HEK293 (cell line): Measurements from ENCODE around the gene FOXP1.

Source experiments
- CTCF ChIA-PET: fragments of 350-600 bp; formaldehyde crosslinking; extraction: SDS; loops from one replicate; lab custom pipeline; 2021; ENCODE audit warnings: antibody characterized with exemption; lab: Yijun Ruan, JAX
- POLR2A ChIA-PET: fragments of 300-600 bp; formaldehyde crosslinking; extraction: SDS; loops from one replicate; lab custom pipeline; 2020; ENCODE audit warnings: antibody characterized with exemption, inconsistent platforms; lab: Yijun Ruan, JAX
- H3K27ac ChIP-seq: fragments of 200-500 bp; sonication (Bioruptor generic); 2 replicates; pipeline ENCODE4 v1.5.1; 2014; ENCODE audit warnings: low read depth, low read length, control low read depth, inconsistent platforms; ENCODE audit errors: extremely low read depth
- H3K36me3 ChIP-seq, 2 experiments: fragments of 200-500 bp in 1 of 2; sonication (Bioruptor generic) in 1 of 2; 1 replicate in 1 of 2; 2 replicates in 1 of 2; pipeline ENCODE4 v1.5.1; 2014 to 2017; ENCODE audit warnings: inconsistent platforms in 2 of 2, low read length in 2 of 2; ENCODE audit not compliant: control insufficient read depth in 2 of 2, insufficient read depth in 1 of 2
- H3K4me1 ChIP-seq: fragments of 200-500 bp; sonication (Bioruptor generic); 2 replicates; pipeline ENCODE4 v1.5.1; 2014; ENCODE audit warnings: mild to moderate bottlenecking, low read length, inconsistent platforms; ENCODE audit not compliant: control insufficient read depth, insufficient read depth
- H3K4me3 ChIP-seq: 2 replicates; pipeline ENCODE4 v1.5.1; 2011; ENCODE audit warnings: low read depth, mild to moderate bottlenecking, control low read depth, low read length, moderate library complexity
- H3K9me3 ChIP-seq: fragments of 200-500 bp; sonication (Bioruptor generic); 2 replicates; pipeline ENCODE4 v1.5.1; 2014; ENCODE audit warnings: low read depth, low read length, inconsistent platforms; ENCODE audit not compliant: control insufficient read depth, insufficient read depth
- GLI2 ChIP-seq: fragments of 450-650 bp; formaldehyde crosslinking; IDR thresholded peaks from 2 replicates; pipeline ENCODE4; 2017; ENCODE audit warnings: missing biosample characterization, missing genetic modification characterization, low read depth, borderline replicate concordance
- KLF8 ChIP-seq: fragments of 450-650 bp; formaldehyde crosslinking; IDR thresholded peaks from 2 replicates; pipeline ENCODE4 v1.5.1; 2016; ENCODE audit warnings: missing biosample characterization, missing genetic modification characterization
- PRDM2 ChIP-seq: fragments of 450-650 bp; formaldehyde crosslinking; IDR thresholded peaks from 2 replicates; pipeline ENCODE4 v1.5.1; 2016; ENCODE audit warnings: missing biosample characterization, missing genetic modification characterization, borderline replicate concordance
- PRDM4 ChIP-seq: fragments of 450-650 bp; formaldehyde crosslinking; IDR thresholded peaks from 2 replicates; pipeline ENCODE4 v1.5.1; 2017; ENCODE audit warnings: missing biosample characterization, missing genetic modification characterization
- ZNF223 ChIP-seq: fragments of 450-650 bp; formaldehyde crosslinking; IDR thresholded peaks from 2 replicates; pipeline ENCODE4 v1.5.1; 2016; ENCODE audit warnings: missing biosample characterization, missing genetic modification characterization
- ZNF23 ChIP-seq: fragments of 450-650 bp; formaldehyde crosslinking; IDR thresholded peaks from 2 replicates; pipeline ENCODE4 v1.5.1; 2016; ENCODE audit warnings: missing biosample characterization, missing genetic modification characterization, borderline replicate concordance
- ZNF266 ChIP-seq: fragments of 450-650 bp; formaldehyde crosslinking; IDR thresholded peaks from 2 replicates; pipeline ENCODE4 v1.5.1; 2016; ENCODE audit warnings: missing biosample characterization, missing genetic modification characterization, low read depth
- ZNF311 ChIP-seq: fragments of 450-650 bp; formaldehyde crosslinking; IDR thresholded peaks from 2 replicates; pipeline ENCODE4 v1.5.1; 2017; ENCODE audit warnings: missing biosample characterization, missing genetic modification characterization, borderline replicate concordance
- ZNF426 ChIP-seq: fragments of 450-650 bp; formaldehyde crosslinking; IDR thresholded peaks from 2 replicates; pipeline ENCODE4 v1.5.1; 2017; ENCODE audit warnings: missing biosample characterization, missing genetic modification characterization, mild to moderate bottlenecking, inconsistent platforms, moderate library complexity
- ZNF548 ChIP-seq: fragments of 450-650 bp; formaldehyde crosslinking; IDR thresholded peaks from 2 replicates; pipeline ENCODE4 v1.5.1; 2016; ENCODE audit warnings: missing biosample characterization, missing genetic modification characterization
- ZNF596 ChIP-seq: fragments of 450-650 bp; IDR thresholded peaks from 2 replicates; pipeline ENCODE4 v1.5.0; 2018; ENCODE audit warnings: missing biosample characterization, mild to moderate bottlenecking, missing genetic modification characterization, moderate library complexity
- ZNF621 ChIP-seq: fragments of 450-650 bp; formaldehyde crosslinking; IDR thresholded peaks from 2 replicates; pipeline ENCODE4 v1.5.1; 2017; ENCODE audit warnings: missing biosample characterization, missing genetic modification characterization
- ZNF768 ChIP-seq: fragments of 450-650 bp; formaldehyde crosslinking; IDR thresholded peaks from 2 replicates; pipeline ENCODE4 v1.5.1; 2018; ENCODE audit warnings: missing biosample characterization, mild to moderate bottlenecking, missing genetic modification characterization
- ZNF837 ChIP-seq: fragments of 450-650 bp; formaldehyde crosslinking; IDR thresholded peaks from 2 replicates; pipeline ENCODE4 v1.5.1; 2016; ENCODE audit warnings: missing biosample characterization, missing genetic modification characterization
- ZSCAN16 ChIP-seq: fragments of 450-650 bp; formaldehyde crosslinking; IDR thresholded peaks from 2 replicates; pipeline ENCODE4 v1.5.1; 2016; ENCODE audit warnings: missing biosample characterization, missing genetic modification characterization
- ZSCAN18 ChIP-seq: fragments of 450-650 bp; formaldehyde crosslinking; IDR thresholded peaks from 2 replicates; pipeline ENCODE4 v1.5.1; 2016; ENCODE audit warnings: missing biosample characterization, missing genetic modification characterization
- ZSCAN23 ChIP-seq: fragments of 450-650 bp; formaldehyde crosslinking; IDR thresholded peaks from 2 replicates; pipeline ENCODE4 v1.5.1; 2016; ENCODE audit warnings: missing biosample characterization, missing genetic modification characterization

Gene FOXP1

GRCh38 chr3:71462586-71462985, 120.9 kb downstream of the FOXP1 start:
- CTCF ChIA-PET = no interaction called here
- no peak overlapping the region for H3K27ac ChIP-seq

More at GRCh38 chr3:71462586-71462985, 120.9 kb downstream of the FOXP1 start:
- Histone ChIP-seq H3K9me3 (no peaks in the 10 kb centered on the region), H3K36me3 (no peaks in the 10 kb centered on the region), H3K4me3 (no peak overlapping the region), H3K4me1 (no peaks in the 10 kb centered on the region; the same call in 1 of the 2 replicates)
- no peak for TF ChIP-seq ZNF548 (tag by site-specific recombination)
- no peak for TF ChIP-seq ZNF311 (tag by site-specific recombination)
- no peak for TF ChIP-seq KLF8
- TF ChIP-seq ZNF23 (tag by site-specific recombination) = no peak
- TF ChIP-seq PRDM2 = no peak
- TF ChIP-seq ZSCAN16 (tag by site-specific recombination) = no peak
- TF ChIP-seq ZNF426 (tag by site-specific recombination) = no peak
- no peak for TF ChIP-seq ZSCAN18 (tag by site-specific recombination)
- TF ChIP-seq ZNF223 (tag by site-specific recombination) = no peak
- no peak for TF ChIP-seq ZNF768 (tag by site-specific recombination)
- TF ChIP-seq ZNF596 (tag by site-specific recombination) = no peak
- TF ChIP-seq ZSCAN23 = no peak
- no peak for TF ChIP-seq ZNF837
- TF ChIP-seq ZNF266 (tag by site-specific recombination) = no peak
- TF ChIP-seq ZNF621 (tag by site-specific recombination) = no peak
- TF ChIP-seq GLI2 (tag by site-specific recombination) = no peak
- TF ChIP-seq PRDM4 (tag by site-specific recombination) = no peak
- POLR2A ChIA-PET = no interaction called here
